ENCODE results near the gene ERO1A.

The ERO1A gene

GRCh38 chr14:52661314-52661713, 34.0 kb downstream of the ERO1A start:
- 0 out of 2 replicates have a peak, but pooled peaks cover 1% of the 10 kb centered on the region for H3K27me3 ChIP-seq (ENCODE audit: control insufficient read depth, insufficient read depth, low read length)
- no peaks in the 10 kb centered on the region for H3K9me3 ChIP-seq (ENCODE audit: control insufficient read depth, insufficient read depth, low read length)
- H3K27ac ChIP-seq (ENCODE audit: low read length): no peak overlapping the region
- H3K4me1 ChIP-seq (ENCODE audit: control insufficient read depth, insufficient read depth, low read length): no peaks in the 10 kb centered on the region
- DNase-seq (ENCODE audit: low read depth, low spot score): no peak
- no peak overlapping the region for H3K4me3 ChIP-seq (ENCODE audit: low read length)
- H3K36me3 ChIP-seq (ENCODE audit: control insufficient read depth, insufficient read depth, low read length): no peaks in the 10 kb centered on the region
- WGBS (ENCODE audit: insufficient coverage, insufficient read length): no CpG with 5 or more reads among the region's 2 CpGs

DNA sequence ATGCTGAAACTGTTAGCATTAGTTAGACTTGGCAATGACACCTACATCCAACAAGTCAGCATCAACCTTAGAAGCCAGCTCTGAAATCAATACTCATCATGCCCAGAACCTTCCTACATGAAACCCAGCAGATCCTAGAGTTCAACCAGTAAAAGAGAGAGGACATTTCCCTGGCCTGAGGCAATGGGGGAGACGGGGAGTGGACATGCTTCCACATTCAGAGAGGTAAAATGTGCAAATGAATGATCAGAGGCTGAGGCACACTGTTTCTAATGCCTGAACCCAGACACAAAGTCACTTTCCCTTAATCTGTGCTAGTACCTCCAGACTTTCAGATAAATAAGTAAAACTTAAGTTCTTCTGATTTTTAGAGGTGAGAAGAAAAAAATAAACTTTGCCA, 34.5 kb downstream of the ERO1A start:
- Histone ChIP-seq H3K27ac (ENCODE audit: low read length) (no peak overlapping the region), H3K4me1 (ENCODE audit: control insufficient read depth, insufficient read depth, low read length) (no peaks in the 10 kb centered on the region), H3K9me3 (ENCODE audit: control insufficient read depth, insufficient read depth, low read length) (no peaks in the 10 kb centered on the region), H3K4me3 (ENCODE audit: low read length) (no peak overlapping the region), H3K27me3 (ENCODE audit: control insufficient read depth, insufficient read depth, low read length) (0 out of 2 replicates have a peak, but pooled peaks cover 1% of the 10 kb centered on the region), H3K36me3 (ENCODE audit: control insufficient read depth, insufficient read depth, low read length) (no peaks in the 10 kb centered on the region)
- WGBS (ENCODE audit: insufficient coverage, insufficient read length): no CpG with 5 or more reads among the region's 1 CpG
- DNase-seq (ENCODE audit: low read depth, low spot score): no peak

DNA sequence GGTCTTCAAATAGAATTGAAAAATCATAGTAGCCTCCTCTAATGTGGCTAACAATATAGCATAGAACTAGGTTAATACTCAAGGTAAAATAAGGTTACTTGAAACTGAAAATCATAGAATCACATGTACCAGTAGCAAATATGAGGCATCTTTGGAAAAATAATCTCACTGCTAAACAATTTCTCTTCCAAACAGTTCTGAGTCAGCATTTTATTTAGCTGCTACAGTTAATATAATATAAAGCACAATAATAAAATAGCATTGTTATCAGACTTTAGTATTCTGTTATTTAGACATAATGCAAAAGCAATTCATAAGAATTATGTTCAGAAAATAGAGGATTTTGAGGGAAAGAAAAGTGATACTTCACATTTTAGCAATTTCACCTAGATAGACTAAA, 35.0 kb downstream of the ERO1A start:
- Histone ChIP-seq H3K4me1 (ENCODE audit: control insufficient read depth, insufficient read depth, low read length) (no peaks in the 10 kb centered on the region), H3K9me3 (ENCODE audit: control insufficient read depth, insufficient read depth, low read length) (no peaks in the 10 kb centered on the region), H3K36me3 (ENCODE audit: control insufficient read depth, insufficient read depth, low read length) (no peaks in the 10 kb centered on the region), H3K27ac (ENCODE audit: low read length) (no peak overlapping the region), H3K4me3 (ENCODE audit: low read length) (no peak overlapping the region), H3K27me3 (ENCODE audit: control insufficient read depth, insufficient read depth, low read length) (no peaks in the 10 kb centered on the region)
- no peak for DNase-seq (ENCODE audit: low read depth, low spot score)

DNA sequence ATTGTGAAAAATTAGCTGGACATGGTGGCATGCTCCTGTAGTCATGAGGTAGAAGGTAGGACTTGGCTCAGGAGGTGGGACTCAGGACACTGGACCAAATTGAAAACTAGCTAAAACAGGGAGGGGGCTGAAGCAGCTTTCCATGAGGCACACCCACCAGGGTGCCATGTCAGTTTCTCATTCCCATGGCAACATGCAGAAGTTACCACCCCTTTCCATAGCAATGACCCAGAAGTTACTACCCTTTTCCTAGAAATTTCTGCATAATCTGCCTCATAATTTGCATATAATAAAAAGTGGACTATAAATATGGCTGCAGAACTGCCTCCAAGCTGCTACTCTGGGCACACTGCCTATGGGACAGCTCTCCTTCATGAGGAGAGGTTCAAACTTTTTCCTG, 38.5 kb downstream of the ERO1A start:
- Histone ChIP-seq H3K27ac (ENCODE audit: low read length) (no peak overlapping the region), H3K9me3 (ENCODE audit: control insufficient read depth, insufficient read depth, low read length) (no peaks in the 10 kb centered on the region), H3K4me1 (ENCODE audit: control insufficient read depth, insufficient read depth, low read length) (no peaks in the 10 kb centered on the region), H3K4me3 (ENCODE audit: low read length) (no peak overlapping the region), H3K36me3 (ENCODE audit: control insufficient read depth, insufficient read depth, low read length) (no peaks in the 10 kb centered on the region), H3K27me3 (ENCODE audit: control insufficient read depth, insufficient read depth, low read length) (no peaks in the 10 kb centered on the region)
- DNase-seq (ENCODE audit: low read depth, low spot score): no peak

GRCh38 chr14:52650774-52651173, 44.6 kb downstream of the ERO1A start:
- Histone ChIP-seq H3K36me3 (ENCODE audit: control insufficient read depth, insufficient read depth, low read length) (no peaks in the 10 kb centered on the region), H3K9me3 (ENCODE audit: control insufficient read depth, insufficient read depth, low read length) (no peaks in the 10 kb centered on the region), H3K27ac (ENCODE audit: low read length) (no peak overlapping the region), H3K4me1 (ENCODE audit: control insufficient read depth, insufficient read depth, low read length) (no peaks in the 10 kb centered on the region), H3K27me3 (ENCODE audit: control insufficient read depth, insufficient read depth, low read length) (no peaks in the 10 kb centered on the region), H3K4me3 (ENCODE audit: low read length) (no peak overlapping the region)
- no CpG with 5 or more reads among the region's 6 CpGs for WGBS (ENCODE audit: insufficient coverage, insufficient read length)
- no peak for DNase-seq (ENCODE audit: low read depth, low spot score)

DNA sequence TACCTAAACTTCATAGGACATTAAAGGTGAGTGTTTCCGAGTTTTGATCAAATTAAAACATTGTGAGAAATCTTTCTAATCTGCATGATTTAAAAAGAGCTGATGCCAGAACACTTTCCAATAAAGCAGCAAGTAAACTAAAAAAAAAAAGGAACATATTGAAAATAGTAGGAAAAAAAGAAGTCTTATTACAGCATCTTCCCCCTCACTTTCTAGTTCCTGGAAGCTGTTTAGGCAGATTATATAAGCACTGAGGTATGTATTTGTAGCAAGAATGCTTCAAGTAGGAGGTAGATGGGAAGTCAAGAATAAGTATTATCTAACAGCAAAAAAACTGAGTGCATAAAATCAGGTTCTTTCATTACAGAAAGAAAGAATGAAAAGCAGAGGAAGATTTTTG, 45.8 kb downstream of the ERO1A start:
- DNase-seq (ENCODE audit: low read depth, low spot score): no peak
- WGBS (ENCODE audit: insufficient coverage, insufficient read length): no CpG with 5 or more reads among the region's 1 CpG
- Histone ChIP-seq H3K27ac (ENCODE audit: low read length) (no peak overlapping the region), H3K4me3 (ENCODE audit: low read length) (no peak overlapping the region), H3K36me3 (ENCODE audit: control insufficient read depth, insufficient read depth, low read length) (no peaks in the 10 kb centered on the region), H3K4me1 (ENCODE audit: control insufficient read depth, insufficient read depth, low read length) (no peaks in the 10 kb centered on the region), H3K27me3 (ENCODE audit: control insufficient read depth, insufficient read depth, low read length) (no peaks in the 10 kb centered on the region), H3K9me3 (ENCODE audit: control insufficient read depth, insufficient read depth, low read length) (no peaks in the 10 kb centered on the region)

- no peak for DNase-seq (ENCODE audit: low read depth, low spot score)
- Histone ChIP-seq H3K27me3 (ENCODE audit: control insufficient read depth, insufficient read depth, low read length) (no peaks in the 10 kb centered on the region), H3K9me3 (ENCODE audit: control insufficient read depth, insufficient read depth, low read length) (no peaks in the 10 kb centered on the region), H3K4me1 (ENCODE audit: control insufficient read depth, insufficient read depth, low read length) (no peaks in the 10 kb centered on the region), H3K36me3 (ENCODE audit: control insufficient read depth, insufficient read depth, low read length) (no peaks in the 10 kb centered on the region; the same call in 1 of the 2 replicates), H3K27ac (ENCODE audit: low read length) (no peak overlapping the region), H3K4me3 (ENCODE audit: low read length) (no peak overlapping the region)
- no CpG with 5 or more reads among the region's 1 CpG for WGBS (ENCODE audit: insufficient coverage, insufficient read length)
These were observed 53.6 kb downstream of the ERO1A start for GRCh38 chr14:52641745-52642144.

- DNase-seq (ENCODE audit: low read depth, low spot score): no peak
- WGBS (ENCODE audit: insufficient coverage, insufficient read length): no CpG with 5 or more reads among the region's 4 CpGs
- Histone ChIP-seq H3K27me3 (ENCODE audit: control insufficient read depth, insufficient read depth, low read length) (no peaks in the 10 kb centered on the region), H3K36me3 (ENCODE audit: control insufficient read depth, insufficient read depth, low read length) (no peaks in the 10 kb centered on the region; the same call in 1 of the 2 replicates), H3K4me1 (ENCODE audit: control insufficient read depth, insufficient read depth, low read length) (no peaks in the 10 kb centered on the region), H3K4me3 (ENCODE audit: low read length) (no peak overlapping the region), H3K27ac (ENCODE audit: low read length) (no peak overlapping the region), H3K9me3 (ENCODE audit: control insufficient read depth, insufficient read depth, low read length) (no peaks in the 10 kb centered on the region)
These were observed 55.2 kb downstream of the ERO1A start for GRCh38 chr14:52640137-52640536.

DNA sequence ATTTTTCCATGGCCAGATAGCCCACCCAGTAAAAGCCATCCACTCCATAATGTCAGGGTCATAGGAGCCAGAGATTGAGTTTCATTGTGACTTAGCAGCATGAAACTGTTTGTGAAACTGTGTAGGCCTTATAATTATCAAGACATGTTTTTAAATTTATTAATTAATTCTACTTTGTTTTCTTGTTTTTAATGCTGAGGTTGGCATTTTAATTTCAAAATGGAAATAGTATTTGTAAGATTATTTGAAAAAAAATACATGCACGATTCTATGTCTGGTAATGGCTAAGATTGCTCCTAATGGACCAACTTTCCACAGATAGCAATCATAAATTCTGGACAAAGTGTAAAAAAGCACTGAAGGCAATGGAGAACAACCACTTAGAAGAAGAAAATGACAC, 75.7 kb downstream of the ERO1A start:
- H3K9me3 ChIP-seq (ENCODE audit: control insufficient read depth, insufficient read depth, low read length): no peaks in the 10 kb centered on the region
- H3K27ac ChIP-seq (ENCODE audit: low read length): no peak overlapping the region
- no peaks in the 10 kb centered on the region for H3K36me3 ChIP-seq (ENCODE audit: control insufficient read depth, insufficient read depth, low read length)
- H3K4me1 ChIP-seq (ENCODE audit: control insufficient read depth, insufficient read depth, low read length): no peaks in the 10 kb centered on the region
- no peak for DNase-seq (ENCODE audit: low read depth, low spot score)
- no CpG with 5 or more reads among the region's 1 CpG for WGBS (ENCODE audit: insufficient coverage, insufficient read length)
- no peaks in the 10 kb centered on the region for H3K27me3 ChIP-seq (ENCODE audit: control insufficient read depth, insufficient read depth, low read length)
- H3K4me3 ChIP-seq (ENCODE audit: low read length): no peak overlapping the region

GRCh38 chr14:52618602-52619001, 76.8 kb downstream of the ERO1A start:
- Histone ChIP-seq H3K4me3 (ENCODE audit: low read length) (no peak overlapping the region), H3K9me3 (ENCODE audit: control insufficient read depth, insufficient read depth, low read length) (no peaks in the 10 kb centered on the region)

GRCh38 chr14:52610187-52610586, 85.2 kb downstream of the ERO1A start:
- Histone ChIP-seq H3K4me1 (ENCODE audit: control insufficient read depth, insufficient read depth, low read length) (no peaks in the 10 kb centered on the region), H3K36me3 (ENCODE audit: control insufficient read depth, insufficient read depth, low read length) (no peaks in the 10 kb centered on the region), H3K4me3 (ENCODE audit: low read length) (no peak overlapping the region), H3K27me3 (ENCODE audit: control insufficient read depth, insufficient read depth, low read length) (no peaks in the 10 kb centered on the region), H3K9me3 (ENCODE audit: control insufficient read depth, insufficient read depth, low read length) (no peaks in the 10 kb centered on the region), H3K27ac (ENCODE audit: low read length) (no peak overlapping the region)
- no peak for DNase-seq (ENCODE audit: low read depth, low spot score)
- no CpG with 5 or more reads among the region's 2 CpGs for WGBS (ENCODE audit: insufficient coverage, insufficient read length)

More at GRCh38 chr14:52618602-52619001, 76.8 kb downstream of the ERO1A start:
- WGBS (ENCODE audit: insufficient coverage, insufficient read length): no CpG with 5 or more reads among the region's 3 CpGs
- no peak for DNase-seq (ENCODE audit: low read depth, low spot score)
- no peaks in the 10 kb centered on the region for H3K27me3 ChIP-seq (ENCODE audit: control insufficient read depth, insufficient read depth, low read length)
- H3K27ac ChIP-seq (ENCODE audit: low read length): no peak overlapping the region
- H3K4me1 ChIP-seq (ENCODE audit: control insufficient read depth, insufficient read depth, low read length): no peaks in the 10 kb centered on the region
- H3K36me3 ChIP-seq (ENCODE audit: control insufficient read depth, insufficient read depth, low read length): no peaks in the 10 kb centered on the region

All from iPS DF 6.9 (cell line).